Skeletal muscle satellite cell (primary cell): ENCODE data around the gene TEKTIP1. TPM values are rescaled to one million over a fixed set of nuclear protein-coding genes. Genes with fewer than 3 reads are reported as not detected.

Source experiments
- H3K27me3 ChIP-seq: 2 replicates; pipeline ENCODE4 v1.7.0; 2013; ENCODE audit warnings: low read length; ENCODE audit not compliant: control insufficient read depth, insufficient read depth
- H3K36me3 ChIP-seq: 2 replicates; pipeline ENCODE4 v1.7.0; 2013; ENCODE audit warnings: mild to moderate bottlenecking, control low read depth, low read length; ENCODE audit not compliant: insufficient read depth
- H3K4me1 ChIP-seq: 2 replicates; pipeline ENCODE4 v1.7.0; 2013; ENCODE audit warnings: low read length; ENCODE audit not compliant: control insufficient read depth, insufficient read depth
- H3K4me2 ChIP-seq: 2 replicates; pipeline ENCODE4 v1.7.0; 2013; ENCODE audit warnings: mild to moderate bottlenecking, low read length
- H3K4me3 ChIP-seq: 2 replicates; pipeline ENCODE4 v1.7.0; 2013; ENCODE audit warnings: low read length
- H3K9ac ChIP-seq: 2 replicates; pipeline ENCODE4 v1.7.0; 2013; ENCODE audit warnings: mild to moderate bottlenecking, low read depth, low read length, moderate library complexity
- H3K9me3 ChIP-seq: replicated peaks from 2 replicates; pipeline ENCODE4 v1.7.0; 2013; ENCODE audit warnings: mild to moderate bottlenecking, control low read depth, low read length
- total RNA-seq: library from RNA; depleted of rRNA; stranded (reverse); fragments of >200 nt; gene quantifications from 2 replicates; pipeline ENCODE4 v1.2.3, GENCODE V29; 2012; rRNA removed

The TEKTIP1 gene
- total RNA-seq, result not detected in 2 replicates

- peaks cover 5% of the 10 kb centered on the region for H3K4me1 ChIP-seq
- peaks cover 22% of the 10 kb centered on the region for H3K36me3 ChIP-seq
Measured at GRCh38 chr19:3538965-3539755, at the start of gene TEKTIP1. Gene TEKTIP1, plus strand, starts transcription at chr19:3539174. Its CDS starts 4 bp downstream, at chr19:3539178.

GRCh38 chr19:3491396-3492119, 47.4 kb upstream of the TEKTIP1 start:
- H3K9ac ChIP-seq, result no peak overlapping the region
- H3K36me3 ChIP-seq, result peaks cover 39% of the 10 kb centered on the region
- no peaks in the 10 kb centered on the region for H3K9me3 ChIP-seq
- H3K4me1 ChIP-seq, result no peaks in the 10 kb centered on the region
- no peak overlapping the region for H3K4me3 ChIP-seq
- H3K27me3 ChIP-seq, result no peaks in the 10 kb centered on the region
- H3K4me2 ChIP-seq, result no peak overlapping the region

More at GRCh38 chr19:3538965-3539755, at the start of gene TEKTIP1:
- Histone ChIP-seq H3K4me2 (no peak within 1 kb of the TSS), H3K9ac (no peak within 1 kb of the TSS), H3K27me3 (no peaks in the 10 kb centered on the region), H3K4me3 (no peak within 1 kb of the TSS), H3K9me3 (no peaks in the 10 kb centered on the region)

- H3K9ac ChIP-seq, result no peak overlapping the region
- H3K4me1 ChIP-seq, result no peaks in the 10 kb centered on the region
- no peaks in the 10 kb centered on the region for H3K9me3 ChIP-seq
- H3K4me3 ChIP-seq, result no peak overlapping the region
- H3K4me2 ChIP-seq, result no peak overlapping the region
- no peaks in the 10 kb centered on the region for H3K27me3 ChIP-seq
- H3K36me3 ChIP-seq, result peaks cover 45% of the 10 kb centered on the region
Measured at GRCh38 chr19:3492131-3492839, 46.7 kb upstream of the TEKTIP1 start.

GRCh38 chr19:3492919-3493318, 46.1 kb upstream of the TEKTIP1 start:
- no peaks in the 10 kb centered on the region for H3K9me3 ChIP-seq
- H3K4me2 ChIP-seq, result no peak overlapping the region
- peaks cover 49% of the 10 kb centered on the region for H3K36me3 ChIP-seq
- H3K4me1 ChIP-seq, result no peaks in the 10 kb centered on the region
- no peaks in the 10 kb centered on the region for H3K27me3 ChIP-seq
- H3K9ac ChIP-seq, result no peak overlapping the region
- no peak overlapping the region for H3K4me3 ChIP-seq

- Histone ChIP-seq H3K4me3 (no peak overlapping the region), H3K9me3 (no peaks in the 10 kb centered on the region), H3K36me3 (peaks cover 49% of the 10 kb centered on the region), H3K27me3 (no peaks in the 10 kb centered on the region), H3K4me1 (no peaks in the 10 kb centered on the region), H3K9ac (no peak overlapping the region), H3K4me2 (no peak overlapping the region)
Measured at GRCh38 chr19:3493651-3494050, 45.3 kb upstream of the TEKTIP1 start.

- Histone ChIP-seq H3K36me3 (peaks cover 49% of the 10 kb centered on the region), H3K27me3 (no peaks in the 10 kb centered on the region), H3K4me2 (no peak overlapping the region), H3K4me3 (no peak overlapping the region), H3K9ac (no peak overlapping the region), H3K4me1 (no peaks in the 10 kb centered on the region), H3K9me3 (no peaks in the 10 kb centered on the region)
Measured at GRCh38 chr19:3494051-3494450, 44.9 kb upstream of the TEKTIP1 start.

GRCh38 chr19:3494559-3494958, 44.4 kb upstream of the TEKTIP1 start:
- H3K4me1 ChIP-seq, result peaks cover under 1% of the 10 kb centered on the region

GRCh38 chr19:3496392-3497273, 42.3 kb upstream of the TEKTIP1 start:
- Histone ChIP-seq H3K4me1 (peaks cover 4% of the 10 kb centered on the region), H3K27me3 (no peaks in the 10 kb centered on the region), H3K9me3 (no peaks in the 10 kb centered on the region), H3K4me2 (no peak overlapping the region), H3K4me3 (no peak overlapping the region), H3K9ac (no peak overlapping the region), H3K36me3 (peaks cover 45% of the 10 kb centered on the region)

More at GRCh38 chr19:3494559-3494958, 44.4 kb upstream of the TEKTIP1 start:
- Histone ChIP-seq H3K9ac (no peak overlapping the region), H3K4me2 (no peak overlapping the region), H3K4me3 (no peak overlapping the region), H3K9me3 (no peaks in the 10 kb centered on the region), H3K27me3 (no peaks in the 10 kb centered on the region), H3K36me3 (peaks cover 49% of the 10 kb centered on the region)

GRCh38 chr19:3497757-3498520, 41.0 kb upstream of the TEKTIP1 start:
- Histone ChIP-seq H3K9me3 (no peaks in the 10 kb centered on the region), H3K9ac (no peak overlapping the region), H3K27me3 (no peaks in the 10 kb centered on the region), H3K4me3 (no peak overlapping the region), H3K4me2 (no peak overlapping the region), H3K4me1 (peaks cover 4% of the 10 kb centered on the region), H3K36me3 (peaks cover 38% of the 10 kb centered on the region)

- H3K36me3 ChIP-seq, result peaks cover 24% of the 10 kb centered on the region
- H3K4me3 ChIP-seq, result peak overlapping the region; percentile 75
- peaks cover 4% of the 10 kb centered on the region for H3K4me1 ChIP-seq
- peak overlapping the region; percentile 94 for H3K9ac ChIP-seq
- H3K27me3 ChIP-seq, result no peaks in the 10 kb centered on the region
- H3K4me2 ChIP-seq, result peak overlapping the region; percentile 89
- no peaks in the 10 kb centered on the region for H3K9me3 ChIP-seq
Measured at GRCh38 chr19:3499738-3500428, 39.1 kb upstream of the TEKTIP1 start.
